Panc1 (cell line): Measurements from ENCODE around the gene SLC10A7.

Experiments
- CTCF ChIP-seq: fragments of 450-650 bp; IDR thresholded peaks from 2 replicates; pipeline ENCODE4 v1.5.1; 2017; ENCODE audit warnings: mild to moderate bottlenecking
- POLR2AphosphoS5 ChIP-seq: IDR thresholded peaks from 2 replicates; pipeline ENCODE4 v1.6.1; 2012; ENCODE audit warnings: mild to moderate bottlenecking, low read depth, low read length, moderate library complexity
- REST ChIP-seq, 2 experiments: IDR thresholded peaks; 2 replicates each; pipeline ENCODE4 v1.6.1; 2011 to 2012; ENCODE audit warnings: low read depth in 2 of 2, control low read depth in 1 of 2, low read length in 1 of 2, mild to moderate bottlenecking in 1 of 2, moderate library complexity in 1 of 2; ENCODE audit not compliant: insufficient read depth in 1 of 2
- SIN3A ChIP-seq: IDR thresholded peaks from 2 replicates; pipeline ENCODE4 v1.6.1; 2012; ENCODE audit warnings: low read depth, mild to moderate bottlenecking, low read length, moderate library complexity, borderline replicate concordance; ENCODE audit not compliant: insufficient read depth
- TCF7L2 ChIP-seq: IDR thresholded peaks from 2 replicates; pipeline ENCODE4 v1.6.1; 2011; ENCODE audit warnings: mild to moderate bottlenecking, low read depth, low read length, inconsistent platforms

GRCh38 chr4:146261041-146261440 lies 260.7 kb downstream of the SLC10A7 start:
- TF ChIP-seq CTCF (no peak), POLR2AphosphoS5 (no peak), REST (IDR thresholded peaks at IDR 0.05; ENCODE audit: insufficient read depth in 1 of 2, low read depth in 2 of 2, low read length in 1 of 2) (no peak), TCF7L2 (no peak), SIN3A (no peak)
